ENCODE data around the gene RPL29. TPM values are rescaled to one million over a fixed set of nuclear protein-coding genes. Genes with fewer than 3 reads are reported as not detected.

The RPL29 gene
- total and polyA plus RNA-seq, 2 of the 13 experiments (the other 11 are each of a cell fraction or from before 2014, with no cell fraction given) = 1,348 to 2,263 TPM

DNA sequence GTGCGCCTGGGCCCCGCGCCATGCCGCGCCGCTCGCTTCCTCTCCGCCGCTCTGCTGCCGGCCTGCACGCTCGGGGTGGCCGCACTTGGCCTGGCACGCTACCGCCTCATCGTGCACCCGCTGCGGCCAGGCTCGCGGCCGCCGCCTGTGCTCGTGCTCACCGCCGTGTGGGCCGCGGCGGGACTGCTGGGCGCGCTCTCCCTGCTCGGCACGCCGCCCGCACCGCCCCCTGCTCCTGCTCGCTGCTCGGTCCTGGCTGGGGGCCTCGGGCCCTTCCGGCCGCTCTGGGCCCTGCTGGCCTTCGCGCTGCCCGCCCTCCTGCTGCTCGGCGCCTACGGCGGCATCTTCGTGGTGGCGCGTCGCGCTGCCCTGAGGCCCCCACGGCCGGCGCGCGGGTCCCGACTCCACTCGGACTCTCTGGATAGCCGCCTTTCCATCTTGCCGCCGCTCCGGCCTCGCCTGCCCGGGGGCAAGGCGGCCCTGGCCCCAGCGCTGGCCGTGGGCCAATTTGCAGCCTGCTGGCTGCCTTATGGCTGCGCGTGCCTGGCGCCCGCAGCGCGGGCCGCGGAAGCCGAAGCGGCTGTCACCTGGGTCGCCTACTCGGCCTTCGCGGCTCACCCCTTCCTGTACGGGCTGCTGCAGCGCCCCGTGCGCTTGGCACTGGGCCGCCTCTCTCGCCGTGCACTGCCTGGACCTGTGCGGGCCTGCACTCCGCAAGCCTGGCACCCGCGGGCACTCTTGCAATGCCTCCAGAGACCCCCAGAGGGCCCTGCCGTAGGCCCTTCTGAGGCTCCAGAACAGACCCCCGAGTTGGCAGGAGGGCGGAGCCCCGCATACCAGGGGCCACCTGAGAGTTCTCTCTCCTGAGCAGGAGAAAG, 39.6 kb downstream of the RPL29 start:
- H3K27ac ChIP-seq (ENCODE audit: extremely low read length, insufficient read depth, low read length) = no peak overlapping the region
- no TSS peak for BruUV-seq (replicated peaks)
- ChIA-PET CTCF (ENCODE audit: low intra/inter-chr PET ratio, low total read pairs) (no interaction called here), POLR2A (interaction anchor here (1.3 kb wide), 1 partner anchor 17 kb away, joined by 4 read pairs; the partner anchor contains the start of gene ABHD14B)
- H3K36me3 ChIP-seq (replicated peaks in 1 of 2; ENCODE audit: control insufficient read depth in 1 of 2, insufficient read depth in 2 of 2, low read length in 2 of 2) = peaks cover 4 to 19% of the 10 kb centered on the region in 2 experiments; a peak in 4 of 5 replicates
- ATAC-seq = peak; percentile 18
- H3K9me3 ChIP-seq (ENCODE audit: low read length) = no peaks in the 10 kb centered on the region
- H2AFZ ChIP-seq (ENCODE audit: low read length) = no peak overlapping the region
- no peak overlapping the region for H3K4me3 ChIP-seq (replicated peaks in 1 of 3; ENCODE audit: insufficient read depth in 1 of 3, low read depth in 2 of 3, low read length in 3 of 3)
- peaks cover 10% of the 10 kb centered on the region for H3K4me1 ChIP-seq (ENCODE audit: insufficient read depth, low read length)
- 97% methylated on average over 85 of the region's 97 CpGs for WGBS (ENCODE audit: low lambda C conversion rate)
- H3K27me3 ChIP-seq (ENCODE audit: control insufficient read depth in 1 of 2, insufficient read depth in 2 of 2, low read length in 2 of 2) = no peaks in the 10 kb centered on the region
- H3K9ac ChIP-seq (ENCODE audit: insufficient read depth, low read depth, low read length) = no peak overlapping the region
- in situ Hi-C loops (cut with HindIII; ENCODE audit: extremely low pct_ligation_motif_present, low pct_unique_long_range_greater_than_20kb) (no loop called here), intact Hi-C loops (cut with micrococcal nuclease; ENCODE audit: unreplicated experiment) (no loop called here)
- no peaks in the 10 kb centered on the region for H3K79me2 ChIP-seq (ENCODE audit: insufficient read depth, low read length)
- TF ChIP-seq ZNF557 (CRISPR knock-in tag; IDR thresholded peaks at IDR 0.05) (no peak), HNRNPL (IDR thresholded peaks at IDR 0.05; ENCODE audit: low read depth, low read length) (peak; percentile 83), ZFYVE20 (CRISPR knock-in tag; IDR thresholded peaks at IDR 0.05; ENCODE audit: borderline replicate concordance, low read depth) (no peak), RBFOX2 (IDR thresholded peaks at IDR 0.05; ENCODE audit: low read depth, low read length) (peak; percentile 60; the same call in 1 of the 2 replicates), AGO2 (optimal IDR thresholded peaks at IDR 0.05; ENCODE audit: low read depth, low read length) (peak; percentile 77), RBM39 (IDR thresholded peaks at IDR 0.05; ENCODE audit: low read depth, low read length, poor library complexity, severe bottlenecking) (no peak), ARNTL (CRISPR knock-in tag; IDR thresholded peaks at IDR 0.05) (no peak), NFE2L1 (CRISPR knock-in tag; IDR thresholded peaks at IDR 0.05; ENCODE audit: borderline replicate concordance) (no peak)
- TF ChIP-seq, protein P1, sequence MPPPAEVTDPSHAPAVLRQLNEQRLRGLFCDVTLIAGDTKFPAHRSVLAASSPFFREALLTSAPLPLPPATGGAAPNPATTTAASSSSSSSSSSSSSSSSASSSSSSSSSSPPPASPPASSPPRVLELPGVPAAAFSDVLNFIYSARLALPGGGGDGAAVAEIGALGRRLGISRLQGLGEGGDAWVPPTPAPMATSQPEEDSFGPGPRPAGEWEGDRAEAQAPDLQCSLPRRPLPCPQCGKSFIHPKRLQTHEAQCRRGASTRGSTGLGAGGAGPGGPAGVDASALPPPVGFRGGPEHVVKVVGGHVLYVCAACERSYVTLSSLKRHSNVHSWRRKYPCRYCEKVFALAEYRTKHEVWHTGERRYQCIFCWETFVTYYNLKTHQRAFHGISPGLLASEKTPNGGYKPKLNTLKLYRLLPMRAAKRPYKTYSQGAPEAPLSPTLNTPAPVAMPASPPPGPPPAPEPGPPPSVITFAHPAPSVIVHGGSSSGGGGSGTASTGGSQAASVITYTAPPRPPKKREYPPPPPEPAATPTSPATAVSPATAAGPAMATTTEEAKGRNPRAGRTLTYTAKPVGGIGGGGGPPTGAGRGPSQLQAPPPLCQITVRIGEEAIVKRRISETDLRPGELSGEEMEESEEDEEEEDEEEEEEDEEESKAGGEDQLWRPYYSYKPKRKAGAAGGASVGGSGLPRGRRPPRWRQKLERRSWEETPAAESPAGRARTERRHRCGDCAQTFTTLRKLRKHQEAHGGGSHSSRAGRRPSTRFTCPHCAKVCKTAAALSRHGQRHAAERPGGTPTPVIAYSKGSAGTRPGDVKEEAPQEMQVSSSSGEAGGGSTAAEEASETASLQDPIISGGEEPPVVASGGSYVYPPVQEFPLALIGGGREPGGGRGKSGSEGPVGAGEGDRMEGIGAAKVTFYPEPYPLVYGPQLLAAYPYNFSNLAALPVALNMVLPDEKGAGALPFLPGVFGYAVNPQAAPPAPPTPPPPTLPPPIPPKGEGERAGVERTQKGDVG (CRISPR knock-in tag; IDR thresholded peaks at IDR 0.05; ENCODE audit: borderline replicate concordance) = no peak
- TF ChIP-seq, protein P2, sequence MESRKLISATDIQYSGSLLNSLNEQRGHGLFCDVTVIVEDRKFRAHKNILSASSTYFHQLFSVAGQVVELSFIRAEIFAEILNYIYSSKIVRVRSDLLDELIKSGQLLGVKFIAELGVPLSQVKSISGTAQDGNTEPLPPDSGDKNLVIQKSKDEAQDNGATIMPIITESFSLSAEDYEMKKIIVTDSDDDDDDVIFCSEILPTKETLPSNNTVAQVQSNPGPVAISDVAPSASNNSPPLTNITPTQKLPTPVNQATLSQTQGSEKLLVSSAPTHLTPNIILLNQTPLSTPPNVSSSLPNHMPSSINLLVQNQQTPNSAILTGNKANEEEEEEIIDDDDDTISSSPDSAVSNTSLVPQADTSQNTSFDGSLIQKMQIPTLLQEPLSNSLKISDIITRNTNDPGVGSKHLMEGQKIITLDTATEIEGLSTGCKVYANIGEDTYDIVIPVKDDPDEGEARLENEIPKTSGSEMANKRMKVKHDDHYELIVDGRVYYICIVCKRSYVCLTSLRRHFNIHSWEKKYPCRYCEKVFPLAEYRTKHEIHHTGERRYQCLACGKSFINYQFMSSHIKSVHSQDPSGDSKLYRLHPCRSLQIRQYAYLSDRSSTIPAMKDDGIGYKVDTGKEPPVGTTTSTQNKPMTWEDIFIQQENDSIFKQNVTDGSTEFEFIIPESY (CRISPR knock-in tag; IDR thresholded peaks at IDR 0.05) = peak; percentile 85
- no peak overlapping the region for H3K4me2 ChIP-seq (ENCODE audit: low read depth, low read length)
- no peak for FAIRE-seq
- no peak for DNase-seq (ENCODE audit: low spot score)
- H4K20me1 ChIP-seq (ENCODE audit: insufficient read depth, low read length) = no peaks in the 10 kb centered on the region

All from HepG2 (cell line).